Keratinocyte (primary cell): ENCODE measurements around the gene PTCHD4. TPM values are rescaled to one million over a fixed set of nuclear protein-coding genes. Genes with fewer than 3 reads are reported as not detected.

Experiments
- DNase-seq: peaks from one replicate; pipeline ENCODE4 v3.0.0-alpha.2; 2011; ENCODE audit warnings: low read depth, missing footprints, low spot score
- FAIRE-seq: peaks from 2 replicates; lab custom pipeline; 2011; peaks lifted over from hg19 to GRCh38; lab: Jason Lieb, UNC
- H2AFZ ChIP-seq: 2 replicates; pipeline ENCODE4 v1.6.0; 2012; ENCODE audit warnings: low read length, control low read depth, inconsistent platforms; ENCODE audit not compliant: control insufficient read depth
- H3K27ac ChIP-seq: 2 replicates; pipeline ENCODE4 v1.5.1; 2011; ENCODE audit warnings: low read length; ENCODE audit not compliant: control insufficient read depth, insufficient read depth
- H3K27me3 ChIP-seq: 3 replicates; pipeline ENCODE4 v1.6.0; 2011; ENCODE audit warnings: low read length; ENCODE audit not compliant: control insufficient read depth, insufficient read depth; ENCODE audit errors: extremely low read depth
- H3K36me3 ChIP-seq, 2 experiments: 2 replicates in 1 of 2; 3 replicates in 1 of 2; pipeline ENCODE4 v1.5.1; 2011; ENCODE audit warnings: low read length in 2 of 2, mild to moderate bottlenecking in 1 of 2; ENCODE audit not compliant: control insufficient read depth in 2 of 2, insufficient read depth in 2 of 2; ENCODE audit errors: extremely low read depth in 1 of 2
- H3K4me1 ChIP-seq: 3 replicates; pipeline ENCODE4 v1.5.1; 2011; ENCODE audit warnings: low read length; ENCODE audit not compliant: control insufficient read depth, insufficient read depth; ENCODE audit errors: extremely low read depth
- H3K4me2 ChIP-seq: 3 replicates; pipeline ENCODE4 v1.6.0; 2011; ENCODE audit warnings: low read depth, low read length; ENCODE audit not compliant: control insufficient read depth, insufficient read depth; ENCODE audit errors: extremely low read depth
- H3K4me3 ChIP-seq, 3 experiments: fragments of 200-600 bp in 1 of 3; sonication (generic) in 1 of 3; 2 replicates in 2 of 3; 3 replicates in 1 of 3; pipeline ENCODE4 v1.5.1; 2011 to 2016; ENCODE audit warnings: low read length in 3 of 3, mild to moderate bottlenecking in 3 of 3, control low read depth in 2 of 3, inconsistent platforms in 1 of 3, low read depth in 1 of 3, mixed read lengths in 1 of 3, mixed run types in 1 of 3, moderate library complexity in 1 of 3; ENCODE audit not compliant: control insufficient read depth in 2 of 3, insufficient read depth in 2 of 3; ENCODE audit errors: extremely low read depth in 1 of 3
- H3K79me2 ChIP-seq: 2 replicates; pipeline ENCODE4 v1.6.0; 2012; ENCODE audit warnings: low read length; ENCODE audit not compliant: control insufficient read depth, insufficient read depth
- H3K9ac ChIP-seq: 3 replicates; pipeline ENCODE4 v1.6.0; 2011; ENCODE audit warnings: low read length; ENCODE audit not compliant: control insufficient read depth, insufficient read depth; ENCODE audit errors: extremely low read depth
- H3K9me1 ChIP-seq: 3 replicates; pipeline ENCODE4 v1.6.0; 2011; ENCODE audit warnings: low read length; ENCODE audit not compliant: control insufficient read depth, insufficient read depth; ENCODE audit errors: extremely low read depth
- H3K9me3 ChIP-seq: 2 replicates; pipeline ENCODE4 v1.5.1; 2012; ENCODE audit warnings: low read depth, low read length; ENCODE audit not compliant: control insufficient read depth
- H4K20me1 ChIP-seq: 3 replicates; pipeline ENCODE4 v1.6.0; 2011; ENCODE audit warnings: low read length; ENCODE audit not compliant: control insufficient read depth, insufficient read depth; ENCODE audit errors: extremely low read depth
- CTCF ChIP-seq, 3 experiments: IDR thresholded peaks in 1 of 3; conservative IDR thresholded peaks in 1 of 3; optimal IDR thresholded peaks in 1 of 3; 2 replicates in 2 of 3; 3 replicates in 1 of 3; pipeline versions ENCODE3 to v1.5.1; 2011; ENCODE audit warnings: low read length in 3 of 3, mild to moderate bottlenecking in 3 of 3, moderate library complexity in 2 of 3, control low read depth in 1 of 3, inconsistent platforms in 1 of 3; ENCODE audit not compliant: insufficient read depth in 2 of 3; ENCODE audit errors: extremely low read depth in 1 of 3
- EZH2 ChIP-seq: IDR thresholded peaks from one replicate; pipeline ENCODE4 v1.6.1; 2012; ENCODE audit warnings: inconsistent platforms, mild to moderate bottlenecking, low read length, moderate library complexity
- dilution Hi-C: fragments of 300-500 bp; cut with MboI; formaldehyde crosslinking; loops from one replicate; pipeline ENCODE4 v1.7.0; 2020; ENCODE audit warnings: low sequenced_read_pairs; ENCODE audit not compliant: extremely low pct_ligation_motif_present
- polyA plus RNA-seq, 5 experiments: library from polyadenylated mRNA; depleted of rRNA in 3 of 5; stranded (reverse) in 3 of 5; stranded (forward) in 1 of 5; unstranded in 1 of 5; fragments of >200 nt; gene quantifications; 1 replicate in 1 of 5; 2 replicates in 3 of 5; 3 replicates in 1 of 5; pipeline versions ENCODE4 v1.2.1 to v1.2.3, GENCODE V29; 2011 to 2012; ENCODE audit warnings: missing spikeins in 2 of 5, low read depth in 1 of 5, low replicate concordance in 1 of 5

PTCHD4 gene
- polyA plus RNA-seq, 1 donor (not counting 4 experiments of a cell fraction or from before 2014, with no cell fraction given): 0.41 TPM

- peak overlapping the region; percentile 79 for H3K4me2 ChIP-seq
- peaks cover 13% of the 10 kb centered on the region for H3K79me2 ChIP-seq
- dilution Hi-C loops: no loop called here
- peak overlapping the region in 2 of 3 experiments; percentile 76 to 77 for H3K4me3 ChIP-seq
- FAIRE-seq: no peak
- H3K9ac ChIP-seq: no peak overlapping the region
- H3K27me3 ChIP-seq: no peaks in the 10 kb centered on the region
- no peak for DNase-seq
- H2AFZ ChIP-seq: no peak overlapping the region
- TF ChIP-seq CTCF (optimal IDR thresholded peaks at IDR 0.05 in 1 of 3, IDR thresholded peaks at IDR 0.05 in 1 of 3, conservative IDR thresholded peaks at IDR 0.05 in 1 of 3; ENCODE audit: extremely low read depth in 1 of 3, insufficient read depth in 2 of 3, low read length in 3 of 3) (no peak), EZH2 (no peak)
- no peaks in the 10 kb centered on the region for H3K9me3 ChIP-seq
- no peaks in the 10 kb centered on the region for H4K20me1 ChIP-seq
- peak overlapping the region; percentile 69 for H3K27ac ChIP-seq
- H3K4me1 ChIP-seq: peaks cover 7% of the 10 kb centered on the region
- H3K36me3 ChIP-seq: no peaks in the 10 kb centered on the region
- no peaks in the 10 kb centered on the region for H3K9me1 ChIP-seq
Measured at GRCh38 chr6:48111575-48111974, 578 bp upstream of the PTCHD4 start.

- Histone ChIP-seq H3K27me3 (no peaks in the 10 kb centered on the region), H3K4me2 (peak overlapping the region; percentile 79), H4K20me1 (no peaks in the 10 kb centered on the region), H3K9ac (peak overlapping the region; percentile 65), H3K9me3 (no peaks in the 10 kb centered on the region), H3K36me3 (no peaks in the 10 kb centered on the region), H3K79me2 (peaks cover 14% of the 10 kb centered on the region), H2AFZ (peak overlapping the region; percentile 67), H3K9me1 (no peaks in the 10 kb centered on the region), H3K4me3 (peak overlapping the region; percentile 43 to 77 (median 76)), H3K27ac (peak overlapping the region; percentile 69), H3K4me1 (peaks cover 7% of the 10 kb centered on the region)
- no peak for FAIRE-seq
- dilution Hi-C loops: no loop called here
- no peak for DNase-seq
- TF ChIP-seq EZH2: no peak
- TF ChIP-seq CTCF (optimal IDR thresholded peaks at IDR 0.05 in 1 of 3, IDR thresholded peaks at IDR 0.05 in 1 of 3, conservative IDR thresholded peaks at IDR 0.05 in 1 of 3; ENCODE audit: extremely low read depth in 1 of 3, insufficient read depth in 2 of 3, low read length in 3 of 3): no peak
Measured at GRCh38 chr6:48110436-48111142, 408 bp downstream of the PTCHD4 start.
